Epithelial cell of esophagus (primary cell): Measurements from ENCODE around the gene HMG20B.

ENCODE experiments used
- DNase-seq: peaks from one replicate; pipeline ENCODE4 v3.0.0; 2010; ENCODE audit warnings: low read depth
- H3K4me3 ChIP-seq: 2 replicates; pipeline ENCODE4 v1.5.1; 2011; ENCODE audit warnings: mild to moderate bottlenecking, low read length, control low read depth
- CTCF ChIP-seq: IDR thresholded peaks from 2 replicates; pipeline ENCODE4 v1.5.1; 2011; ENCODE audit warnings: low read depth, mild to moderate bottlenecking, low read length, control low read depth, inconsistent platforms; ENCODE audit not compliant: insufficient read depth; ENCODE audit errors: missing control alignments

The HMG20B gene

GRCh38 chr19:3586707-3587346, 14.1 kb downstream of the HMG20B start:
- H3K4me3 ChIP-seq: no peak overlapping the region
- TF ChIP-seq CTCF: no peak
- no peak for DNase-seq

GRCh38 chr19:3589439-3589838, 16.7 kb downstream of the HMG20B start:
- no peak for DNase-seq

GRCh38 chr19:3589949-3590348, 17.2 kb downstream of the HMG20B start:
- no peak for DNase-seq
- no peak for TF ChIP-seq CTCF
- no peak overlapping the region for H3K4me3 ChIP-seq

More at GRCh38 chr19:3589439-3589838, 16.7 kb downstream of the HMG20B start:
- TF ChIP-seq CTCF: no peak
- no peak overlapping the region for H3K4me3 ChIP-seq

GRCh38 chr19:3590991-3591659, 18.4 kb downstream of the HMG20B start:
- DNase-seq: no peak
- no peak for TF ChIP-seq CTCF
- no peak overlapping the region for H3K4me3 ChIP-seq

GRCh38 chr19:3591876-3592613, 19.3 kb downstream of the HMG20B start:
- H3K4me3 ChIP-seq: no peak overlapping the region
- no peak for TF ChIP-seq CTCF
- DNase-seq: no peak

GRCh38 chr19:3593156-3593555, 20.4 kb downstream of the HMG20B start:
- H3K4me3 ChIP-seq: no peak overlapping the region
- no peak for DNase-seq
- TF ChIP-seq CTCF: no peak
